ENCODE results near the gene TNNC1. TPM values are rescaled to one million over a fixed set of nuclear protein-coding genes. Genes with fewer than 3 reads are reported as not detected.

The TNNC1 gene
- total and polyA plus RNA-seq, 2 of the 13 experiments (the other 11 are each of a cell fraction or from before 2014, with no cell fraction given) = 11.8 to 36.4 TPM

GRCh38 chr3:52444860-52445793, 8.7 kb downstream of the TNNC1 start, which contains the start of gene SEMA3G (continued):
- TF ChIP-seq ZNF574 (CRISPR knock-in tag; IDR thresholded peaks at IDR 0.05) = 0 out of 2 replicates have a peak, but pooled peaks have one; percentile 35
- no peak for TF ChIP-seq ZNF3 (CRISPR knock-in tag; IDR thresholded peaks at IDR 0.05)
- no peak for TF ChIP-seq MIER2 (CRISPR knock-in tag; IDR thresholded peaks at IDR 0.05)
- no peak for TF ChIP-seq AGO1 (IDR thresholded peaks at IDR 0.05; ENCODE audit: low read depth, low read length, poor library complexity, severe bottlenecking)
- no peak for TF ChIP-seq PRDM4 (CRISPR knock-in tag; IDR thresholded peaks at IDR 0.05; ENCODE audit: borderline replicate concordance)
- TF ChIP-seq THRA (CRISPR knock-in tag; IDR thresholded peaks at IDR 0.05; ENCODE audit: borderline replicate concordance) = no peak
- TF ChIP-seq SP140L (CRISPR knock-in tag; IDR thresholded peaks at IDR 0.05; ENCODE audit: borderline replicate concordance) = no peak
- TF ChIP-seq POGZ (CRISPR knock-in tag; IDR thresholded peaks at IDR 0.05) = no peak
- TF ChIP-seq GATAD2A (CRISPR knock-in tag; IDR thresholded peaks at IDR 0.05) = peak; percentile 31; the same call in 1 of the 2 replicates
- TF ChIP-seq TOPORS (CRISPR knock-in tag; IDR thresholded peaks at IDR 0.05) = no peak
- TF ChIP-seq CSRNP1 (CRISPR knock-in tag; IDR thresholded peaks at IDR 0.05) = no peak; the same call in 1 of the 2 replicates
- TF ChIP-seq SETDB1 (CRISPR knock-in tag; IDR thresholded peaks at IDR 0.05; ENCODE audit: borderline replicate concordance) = no peak
- no peak for TF ChIP-seq ZNF260 (CRISPR knock-in tag; IDR thresholded peaks at IDR 0.05; ENCODE audit: borderline replicate concordance, low read depth)
- 0 out of 2 replicates have a peak, but pooled peaks have one; percentile 43 for TF ChIP-seq ZNF644 (CRISPR knock-in tag; IDR thresholded peaks at IDR 0.05; ENCODE audit: low read depth)
- TF ChIP-seq ZNF329 (CRISPR knock-in tag; IDR thresholded peaks at IDR 0.05; ENCODE audit: low read depth) = no peak
- TF ChIP-seq ZFP82 (CRISPR knock-in tag; IDR thresholded peaks at IDR 0.05; ENCODE audit: borderline replicate concordance) = no peak
- no peak for TF ChIP-seq ZNF496 (CRISPR knock-in tag; IDR thresholded peaks at IDR 0.05; ENCODE audit: insufficient replicate concordance)
- TF ChIP-seq POLR2AphosphoS2 (IDR thresholded peaks at IDR 0.05; ENCODE audit: low read depth, low read length) = no peak
- TF ChIP-seq SCMH1 (CRISPR knock-in tag; IDR thresholded peaks at IDR 0.05; ENCODE audit: borderline replicate concordance) = no peak
- no peak for TF ChIP-seq FOSL2 (CRISPR knock-in tag; IDR thresholded peaks at IDR 0.05)
- no peak for TF ChIP-seq ZNF782 (CRISPR knock-in tag; IDR thresholded peaks at IDR 0.05; ENCODE audit: borderline replicate concordance)

All from HepG2 (cell line).